Measurements from ENCODE around the gene PDIA5. TPM values are rescaled to one million over a fixed set of nuclear protein-coding genes. Genes with fewer than 3 reads are reported as not detected.

The PDIA5 gene
- polyA plus RNA-seq, 1 donor: 18.6 TPM

GRCh38 chr3:123042413-123042812 lies 24.4 kb upstream of the PDIA5 start:
- no peak for DNase-seq (ENCODE audit: low read depth)

- no peak for DNase-seq (ENCODE audit: low read depth)
These were observed 21.7 kb upstream of the PDIA5 start for GRCh38 chr3:123044981-123045763.

DNA sequence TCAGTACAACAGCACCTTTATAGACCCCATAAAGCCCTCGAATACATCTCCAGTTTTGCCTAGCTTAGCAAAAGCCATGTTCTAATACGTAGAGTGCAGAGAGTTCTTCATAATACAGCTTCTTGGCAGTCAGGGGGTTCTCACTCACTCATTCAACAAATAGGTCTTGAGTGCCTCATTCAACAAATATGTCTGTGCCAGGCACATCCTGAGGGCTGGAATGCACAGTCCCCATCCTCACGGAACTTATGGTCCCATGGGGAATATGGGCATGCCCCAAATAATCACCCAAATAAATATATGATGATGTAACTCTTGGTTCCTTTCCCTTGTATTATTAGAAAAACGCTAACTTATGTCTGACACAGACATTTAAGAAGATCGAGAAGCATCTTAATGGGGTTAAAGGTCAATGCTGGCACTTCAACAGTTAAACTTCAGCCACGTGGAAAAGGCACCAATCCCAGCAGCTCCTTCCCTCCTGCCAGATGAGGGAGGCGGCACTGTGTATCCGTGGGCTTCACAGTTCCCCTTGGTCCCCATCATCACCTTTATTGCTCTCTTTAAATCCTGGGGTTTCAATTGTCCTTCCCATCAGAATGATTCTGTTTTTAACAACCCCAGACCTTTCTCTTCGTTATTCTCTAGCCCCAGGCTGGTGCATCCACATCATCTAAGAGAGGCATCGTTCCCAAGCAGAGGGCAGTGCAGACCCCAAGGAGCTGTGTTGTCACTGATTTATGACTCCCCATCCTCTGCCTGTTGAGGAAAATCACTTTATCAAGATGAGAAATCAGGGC lies 20.4 kb upstream of the PDIA5 start:
- DNase-seq (ENCODE audit: low read depth): no peak

GRCh38 chr3:123047062-123047319 lies 19.8 kb upstream of the PDIA5 start:
- no peak for DNase-seq (ENCODE audit: low read depth)

DNA sequence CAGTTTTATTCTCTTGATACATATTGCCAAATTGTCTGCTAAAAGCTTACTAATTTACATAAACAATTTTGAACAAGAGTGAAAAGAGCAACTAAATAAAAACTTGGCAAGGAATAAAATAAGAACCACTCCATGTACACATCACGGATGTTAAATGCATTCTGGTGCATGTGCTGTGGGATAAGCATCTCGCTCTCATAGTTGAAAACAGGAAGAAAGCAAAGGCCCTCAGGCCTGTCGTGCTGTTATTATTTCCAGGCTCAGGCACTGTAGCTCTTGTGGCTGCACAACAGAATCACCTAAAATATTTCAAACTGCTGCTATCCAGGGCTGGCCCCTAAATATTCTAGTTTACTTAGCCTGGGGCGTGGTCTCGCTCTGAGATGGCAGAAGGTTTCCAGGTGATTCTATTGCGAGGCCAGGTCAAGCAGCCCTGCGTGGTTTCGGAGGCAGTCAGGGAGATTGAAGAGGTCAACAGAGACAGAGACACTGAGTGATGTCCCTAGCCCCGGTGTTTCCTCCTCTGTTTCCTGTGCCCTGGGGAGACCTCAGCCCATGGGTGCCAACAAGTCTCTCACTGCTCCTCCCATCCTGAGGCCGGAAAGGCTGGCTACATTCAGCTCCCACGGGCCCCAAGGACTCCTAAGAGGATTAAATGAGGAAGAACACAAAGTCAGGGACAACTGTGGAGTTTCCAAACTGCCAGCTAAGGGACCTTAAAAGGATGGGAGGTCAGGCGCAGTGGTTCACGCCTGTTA lies 18.2 kb upstream of the PDIA5 start:
- no peak for DNase-seq (ENCODE audit: low read depth)

- DNase-seq (ENCODE audit: low read depth): no peak
These were observed 16.2 kb upstream of the PDIA5 start for GRCh38 chr3:123050666-123051065.

- no peak for DNase-seq (ENCODE audit: low read depth)
These were observed 13.7 kb upstream of the PDIA5 start for GRCh38 chr3:123053107-123053506.

GRCh38 chr3:123054109-123054778 lies 12.6 kb upstream of the PDIA5 start:
- DNase-seq (ENCODE audit: low read depth): no peak

DNA sequence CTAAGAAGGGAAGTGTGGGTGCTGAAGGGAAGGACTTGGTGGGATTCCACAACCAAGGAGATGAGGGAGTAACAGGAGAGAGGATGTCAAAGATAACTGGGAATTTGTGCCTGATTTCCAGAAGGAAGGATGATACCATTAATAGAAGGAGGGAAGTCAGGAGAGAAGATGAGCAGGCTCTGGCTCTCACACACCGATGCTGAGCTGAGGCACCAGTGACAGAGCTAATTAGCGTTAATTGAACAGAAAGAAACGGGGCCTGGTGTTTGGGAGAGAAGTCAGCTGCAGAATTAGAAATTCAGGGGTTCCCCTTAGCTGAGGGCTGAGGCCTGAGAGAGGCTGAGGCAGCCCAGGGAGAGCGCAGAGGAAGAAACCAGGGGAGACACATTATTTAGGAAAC lies 11.9 kb upstream of the PDIA5 start:
- DNase-seq (ENCODE audit: low read depth): no peak

- no peak for DNase-seq (ENCODE audit: low read depth)
These were observed 11.5 kb upstream of the PDIA5 start for GRCh38 chr3:123055352-123055751.

GRCh38 chr3:123058505-123058904 lies 8.3 kb upstream of the PDIA5 start:
- no peak for DNase-seq (ENCODE audit: low read depth)

- no peak for DNase-seq (ENCODE audit: low read depth)
These were observed 6.8 kb upstream of the PDIA5 start for GRCh38 chr3:123060054-123060453.

GRCh38 chr3:123061856-123062255 lies 5.0 kb upstream of the PDIA5 start:
- DNase-seq (ENCODE audit: low read depth): no peak

DNA sequence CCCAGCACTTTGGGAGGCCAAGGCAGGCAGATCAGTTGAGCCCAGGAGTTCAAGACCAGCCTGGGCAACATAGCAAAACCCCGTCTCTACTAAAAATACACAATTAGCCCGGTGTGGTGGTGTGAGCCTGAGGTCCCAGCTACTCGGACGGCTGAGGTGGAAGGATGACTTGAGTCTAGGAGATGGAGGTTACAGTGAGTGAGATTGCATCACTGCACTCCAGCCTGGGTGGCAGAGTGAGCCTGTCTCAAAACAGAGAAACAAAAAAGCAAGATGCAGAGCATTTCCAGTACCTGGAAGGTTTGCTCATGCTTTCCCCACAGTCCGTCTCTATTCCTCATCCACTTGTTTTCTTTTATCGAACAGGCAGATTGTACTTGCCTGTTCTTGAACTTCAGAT lies 3.8 kb upstream of the PDIA5 start:
- no peak for DNase-seq (ENCODE audit: low read depth)

GRCh38 chr3:123064506-123064905 lies 2.3 kb upstream of the PDIA5 start:
- no peak for DNase-seq (ENCODE audit: low read depth)

GRCh38 chr3:123064914-123065313 lies 1.9 kb upstream of the PDIA5 start:
- no peak for DNase-seq (ENCODE audit: low read depth)

DNA sequence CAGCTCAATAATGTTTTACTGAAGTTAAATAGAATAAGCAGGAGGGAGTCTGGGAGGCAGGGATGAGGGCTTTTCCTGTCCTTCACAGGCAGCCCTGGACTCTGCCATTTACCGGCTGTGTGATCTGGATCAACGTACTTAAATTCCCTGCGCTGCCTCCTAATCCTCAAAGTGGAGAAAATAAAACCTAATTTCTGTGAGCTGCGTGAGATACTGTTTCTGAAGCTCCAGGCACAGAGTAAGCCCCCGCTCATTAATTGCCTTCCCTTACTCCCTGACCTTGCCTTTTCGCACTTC lies 278 bp upstream of the PDIA5 start:
- DNase-seq (ENCODE audit: low read depth): no peak

DNA sequence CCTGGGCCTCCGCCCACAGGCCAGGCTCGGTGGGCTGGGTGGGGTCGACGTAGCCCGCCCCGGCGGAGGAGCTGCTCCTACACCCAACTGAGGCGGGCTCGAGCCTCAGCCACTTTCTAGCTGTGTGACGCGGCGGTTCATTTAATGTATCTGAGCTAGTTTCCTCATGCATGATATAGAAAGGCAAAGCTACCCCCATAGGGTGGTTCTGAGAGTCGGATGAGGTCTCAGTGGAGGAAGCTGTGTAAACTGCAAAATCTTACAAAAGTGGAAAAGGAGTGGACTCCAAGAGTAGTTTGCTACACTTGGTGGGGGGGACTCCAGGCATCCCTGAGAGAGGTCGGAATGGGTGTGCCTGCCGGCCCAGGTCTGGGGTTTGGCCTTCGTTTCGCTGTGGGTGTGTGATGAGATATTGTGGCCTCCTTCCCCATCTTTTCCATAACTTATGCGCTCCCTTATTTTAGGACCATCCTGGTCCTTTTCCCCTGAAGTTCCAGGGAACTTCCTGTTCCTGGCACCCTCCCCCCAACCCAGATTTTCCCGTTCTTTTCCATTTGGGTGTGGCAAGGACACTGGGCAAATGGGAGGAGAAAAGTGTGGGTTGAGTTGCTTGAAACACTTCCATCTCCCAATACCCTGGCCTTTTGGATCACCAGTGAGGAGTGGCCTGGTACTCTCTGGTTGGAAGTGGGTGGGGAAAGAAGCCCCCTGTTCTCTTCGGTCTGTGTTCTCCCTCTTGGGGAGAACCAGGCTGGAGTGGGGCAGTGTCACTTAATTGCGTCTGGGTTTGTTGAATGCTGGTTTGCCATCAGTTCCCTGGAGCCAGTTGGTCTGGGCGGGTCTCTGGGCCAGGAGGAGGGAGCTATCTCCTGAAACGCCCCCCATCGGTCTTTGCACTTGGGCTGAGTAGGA lies 1.1 kb downstream of the PDIA5 start:
- DNase-seq (ENCODE audit: low read depth): no peak

- no peak for DNase-seq (ENCODE audit: low read depth)
These were observed 2.0 kb downstream of the PDIA5 start for GRCh38 chr3:123068601-123069381.

- no peak for DNase-seq (ENCODE audit: low read depth)
These were observed 3.7 kb downstream of the PDIA5 start for GRCh38 chr3:123070510-123070909.

DNA sequence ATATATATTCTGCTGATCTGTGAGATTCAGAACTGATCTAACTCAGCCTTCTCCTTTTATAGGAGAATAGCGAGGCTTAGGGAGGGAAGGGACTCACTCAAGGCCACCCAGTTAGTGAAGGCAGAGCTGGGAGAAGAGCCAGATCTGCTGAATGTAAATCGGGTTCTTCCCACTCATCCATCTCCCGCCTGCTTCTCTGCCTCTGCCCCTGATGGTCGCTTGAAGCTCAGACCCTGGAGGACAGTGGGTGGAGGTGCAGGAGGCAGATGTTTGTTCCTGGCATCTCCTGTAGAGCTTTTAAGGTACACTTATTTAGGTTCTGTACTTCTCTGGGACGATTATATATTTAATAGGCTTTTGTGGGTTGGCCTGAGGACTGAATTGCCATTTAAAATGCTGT lies 4.3 kb downstream of the PDIA5 start:
- no peak for DNase-seq (ENCODE audit: low read depth)
